Smooth muscle cell (in vitro differentiated cells): Measurements from ENCODE around the gene KCNIP1. TPM values are rescaled to one million over a fixed set of nuclear protein-coding genes. Genes with fewer than 3 reads are reported as not detected.
"Not testable (repeated sequence)": the region's sequence is repeated elsewhere in the genome, so short reads cannot be mapped to it uniquely, and the experiment has no call there.

Experiments
- DNase-seq: peaks from one replicate; lab custom pipeline; 2025; ENCODE audit not compliant: unreplicated experiment; lab: John Stamatoyannopoulos, UW
- H2AFZ ChIP-seq: fragments of 200-600 bp; sonication (generic); 2 replicates; pipeline ENCODE4 v1.6.0; 2016; ENCODE audit warnings: antibody characterized with exemption, low read depth, mild to moderate bottlenecking
- H3F3A ChIP-seq: fragments of 200-600 bp; sonication (generic); 2 replicates; pipeline ENCODE4 v1.6.0; 2017; ENCODE audit warnings: antibody characterized with exemption, low read depth
- H3K27ac ChIP-seq: fragments of 200-600 bp; sonication (generic); 2 replicates; pipeline ENCODE4 v1.5.1; 2016; ENCODE audit warnings: low read depth, mild to moderate bottlenecking
- H3K27me3 ChIP-seq: fragments of 200-600 bp; sonication (generic); 2 replicates; pipeline ENCODE4 v1.6.1; 2016; ENCODE audit warnings: low read depth, mild to moderate bottlenecking
- H3K36me3 ChIP-seq: fragments of 200-600 bp; sonication (generic); 2 replicates; pipeline ENCODE4 v1.5.1; 2016; ENCODE audit warnings: low read depth
- H3K4me1 ChIP-seq: fragments of 200-600 bp; sonication (generic); 2 replicates; pipeline ENCODE4 v1.5.1; 2016; ENCODE audit warnings: low read depth
- H3K4me2 ChIP-seq: fragments of 200-600 bp; sonication (generic); 2 replicates; pipeline ENCODE4 v1.6.0; 2016; ENCODE audit warnings: mild to moderate bottlenecking
- H3K4me3 ChIP-seq: fragments of 200-600 bp; sonication (generic); 2 replicates; pipeline ENCODE4 v1.5.1; 2016; ENCODE audit warnings: mild to moderate bottlenecking
- H3K79me2 ChIP-seq: fragments of 200-600 bp; sonication (generic); 2 replicates; pipeline ENCODE4 v1.6.0; 2016; ENCODE audit warnings: low read depth, mild to moderate bottlenecking
- H3K9ac ChIP-seq: fragments of 200-600 bp; sonication (generic); 2 replicates; pipeline ENCODE4 v1.6.0; 2016; ENCODE audit warnings: low read depth
- H3K9me3 ChIP-seq: fragments of 200-600 bp; sonication (generic); replicated peaks from 2 replicates; pipeline ENCODE4 v1.5.1; 2016; ENCODE audit warnings: low read depth
- H4K20me1 ChIP-seq: fragments of 200-600 bp; sonication (generic); 2 replicates; pipeline ENCODE4 v1.6.0; 2016; ENCODE audit warnings: low read depth
- CTCF ChIP-seq: fragments of 200-600 bp; sonication (generic); IDR thresholded peaks from 2 replicates; pipeline ENCODE4 v1.5.1; 2017; ENCODE audit warnings: borderline replicate concordance, mild to moderate bottlenecking, antibody characterized with exemption; ENCODE audit not compliant: insufficient read depth, poor library complexity, severe bottlenecking
- WGBS: methylation state at CpG from one replicate; pipeline ENCODE4 v1.1.7; 2016; ENCODE audit warnings: low lambda C conversion rate; 5-methylcytosine and 5-hydroxymethylcytosine counted together
- polyA plus RNA-seq: library from polyadenylated mRNA; unstranded; fragments of >200 nt; fragmentation: Nextera tagmentation; extraction: Ambion mirVana; gene quantifications from 2 replicates; pipeline ENCODE4 v1.2.1, GENCODE V29; 2016
- total RNA-seq: library from RNA; depleted of rRNA; stranded (reverse); fragments of >200 nt; gene quantifications from 2 replicates; pipeline ENCODE4 v1.2.3, GENCODE V29; 2014

Gene KCNIP1
- total and polyA plus RNA-seq, 2 experiments from 2014 or later, result 0.50 TPM; not detected in 1

- H3K27ac ChIP-seq, result no peak overlapping the region
Observed at GRCh38 chr5:170752257-170753215, 248.7 kb downstream of the KCNIP1 start.

GRCh38 chr5:170753311-170753710 is 249.5 kb downstream of the KCNIP1 start:
- no peaks in the 10 kb centered on the region for H3K27me3 ChIP-seq

More at GRCh38 chr5:170752257-170753215, 248.7 kb downstream of the KCNIP1 start:
- Histone ChIP-seq H3K9me3 (no peaks in the 10 kb centered on the region), H3K79me2 (no peaks in the 10 kb centered on the region), H3K9ac (no peak overlapping the region), H3K4me2 (no peak overlapping the region), H3K36me3 (no peaks in the 10 kb centered on the region), H3K4me3 (no peak overlapping the region), H3K27me3 (no peaks in the 10 kb centered on the region), H4K20me1 (no peaks in the 10 kb centered on the region), H3F3A (no peaks in the 10 kb centered on the region), H2AFZ (no peak overlapping the region), H3K4me1 (no peaks in the 10 kb centered on the region)
- no peak for TF ChIP-seq CTCF
- 75% methylated on average over 10 of the region's 10 CpGs for WGBS
- no peak for DNase-seq

GRCh38 chr5:170754508-170754907 is 250.7 kb downstream of the KCNIP1 start:
- not testable (repeated sequence) for H3K4me2 ChIP-seq, H3F3A ChIP-seq, H3K27ac ChIP-seq, H3K4me3 ChIP-seq, H2AFZ ChIP-seq, H4K20me1 ChIP-seq, H3K9me3 ChIP-seq, H3K36me3 ChIP-seq, H3K79me2 ChIP-seq, H3K9ac ChIP-seq, DNase-seq, H3K4me1 ChIP-seq, H3K27me3 ChIP-seq
- WGBS, result no CpG with 5 or more reads among the region's 2 CpGs

More at GRCh38 chr5:170753311-170753710, 249.5 kb downstream of the KCNIP1 start:
- H3K4me2 ChIP-seq, result no peak overlapping the region
- H3K36me3 ChIP-seq, result no peaks in the 10 kb centered on the region
- no peaks in the 10 kb centered on the region for H3F3A ChIP-seq
- H3K27ac ChIP-seq, result no peak overlapping the region
- no peaks in the 10 kb centered on the region for H3K4me1 ChIP-seq
- H3K9me3 ChIP-seq, result no peaks in the 10 kb centered on the region
- no peak overlapping the region for H3K4me3 ChIP-seq
- H4K20me1 ChIP-seq, result no peaks in the 10 kb centered on the region
- H3K79me2 ChIP-seq, result no peaks in the 10 kb centered on the region
- no peak overlapping the region for H3K9ac ChIP-seq
- no peak overlapping the region for H2AFZ ChIP-seq
- TF ChIP-seq CTCF, result no peak
- no peak for DNase-seq

- Histone ChIP-seq H3K36me3 (no peaks in the 10 kb centered on the region), H3K4me3 (no peak overlapping the region), H3K27me3 (no peaks in the 10 kb centered on the region), H3K4me1 (no peaks in the 10 kb centered on the region), H3K79me2 (no peaks in the 10 kb centered on the region), H3K27ac (no peak overlapping the region), H3F3A (no peaks in the 10 kb centered on the region), H2AFZ (no peak overlapping the region), H3K9ac (no peak overlapping the region), H3K9me3 (no peaks in the 10 kb centered on the region), H3K4me2 (no peak overlapping the region), H4K20me1 (no peaks in the 10 kb centered on the region)
- WGBS, result 91% methylated on average over 7 of the region's 7 CpGs
- TF ChIP-seq CTCF, result no peak
- no peak for DNase-seq
Observed at GRCh38 chr5:170755679-170756456, 252.0 kb downstream of the KCNIP1 start.
